Measurements from ENCODE around the gene POM121L2. TPM values are rescaled to one million over a fixed set of nuclear protein-coding genes. Genes with fewer than 3 reads are reported as not detected.

The POM121L2 gene
- total and polyA plus RNA-seq, 9 of the 15 experiments (the other 6 are each of a cell fraction or from before 2014, with no cell fraction given): 0.23 to 0.45 TPM; not detected in 7

DNA sequence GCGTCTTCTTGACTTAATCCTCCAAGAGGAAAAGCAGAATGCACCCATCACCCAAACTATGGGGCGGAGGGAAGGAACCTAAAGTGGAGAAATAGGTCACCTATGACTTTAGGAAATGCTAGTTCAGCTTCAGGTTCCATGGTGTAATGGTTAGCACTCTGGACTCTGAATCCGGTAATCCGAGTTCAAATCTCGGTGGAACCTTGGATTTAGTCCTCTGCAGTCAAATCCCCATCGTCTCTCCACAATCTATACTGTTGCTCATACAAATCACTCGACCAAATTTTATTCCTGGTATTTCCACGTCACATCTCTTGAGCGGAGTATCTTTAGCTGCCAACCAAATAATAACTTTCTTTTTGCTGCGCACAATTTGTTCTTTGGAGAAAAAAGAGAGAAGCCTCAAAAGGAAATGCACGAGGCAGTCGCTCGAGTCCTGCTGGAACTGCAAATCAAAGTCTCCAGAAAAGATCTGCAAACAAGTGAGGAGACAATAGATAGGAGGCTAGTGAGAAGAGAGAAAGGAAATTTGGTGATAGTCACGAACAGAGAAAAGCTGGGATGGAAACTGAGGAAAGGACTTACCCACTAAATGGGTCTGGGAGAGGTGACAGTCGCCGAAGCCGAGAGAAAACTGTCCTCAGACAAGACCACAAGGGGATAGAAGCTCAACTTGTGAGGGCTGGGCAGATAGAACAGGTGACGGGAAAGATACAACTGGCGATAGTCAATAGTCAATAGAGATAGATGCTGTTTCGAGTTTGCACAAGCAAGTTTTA is 16.6 kb downstream of the POM121L2 start (continued):
- 0 out of 2 replicates have a peak, but pooled peaks have one; percentile 54 for TF ChIP-seq ZNF609 (CRISPR knock-in tag; IDR thresholded peaks at IDR 0.05; ENCODE audit: borderline replicate concordance)
- TF ChIP-seq ZC3H8 (IDR thresholded peaks at IDR 0.05): 0 out of 2 replicates have a peak, but pooled peaks have one; percentile 7
- TF ChIP-seq ZNF668 (CRISPR knock-in tag; IDR thresholded peaks at IDR 0.05): no peak
- peak; percentile 45; the same call in 1 of the 2 replicates for TF ChIP-seq MEF2D (tag; conservative IDR thresholded peaks at IDR 0.05; ENCODE audit: low read depth)
- TF ChIP-seq LARP7 (IDR thresholded peaks at IDR 0.05): peak; percentile 90; the same call in 1 of the 2 replicates
- peak; percentile 92 for TF ChIP-seq ZSCAN29 (IDR thresholded peaks at IDR 0.05)
- TF ChIP-seq ZNF239 (CRISPR knock-in tag; IDR thresholded peaks at IDR 0.05): peak; percentile 66
- TF ChIP-seq SMARCA5 (IDR thresholded peaks at IDR 0.05): peak; percentile 65; the same call in 1 of the 2 replicates
- no peak for TF ChIP-seq TGIF2 (CRISPR knock-in tag; IDR thresholded peaks at IDR 0.05)
- no peak for TF ChIP-seq ZNF140 (CRISPR knock-in tag; IDR thresholded peaks at IDR 0.05)
- TF ChIP-seq SP1 (CRISPR knock-in tag; IDR thresholded peaks at IDR 0.05): peak; percentile 58; the same call in 1 of the 2 replicates
- 0 out of 2 replicates have a peak, but pooled peaks have one; percentile 39 for TF ChIP-seq DPF2 (IDR thresholded peaks at IDR 0.05)
- no peak; the same call in 1 of the 2 replicates for TF ChIP-seq JUND (IDR thresholded peaks at IDR 0.05; ENCODE audit: borderline replicate concordance, low read depth, low read length)
- TF ChIP-seq JUND (tag; IDR thresholded peaks at IDR 0.05; ENCODE audit: borderline replicate concordance, low read depth, low read length): peak; percentile 53; the same call in 1 of the 3 replicates
- TF ChIP-seq GATA2 (CRISPR knock-in tag; IDR thresholded peaks at IDR 0.05): 0 out of 2 replicates have a peak, but pooled peaks have one; percentile 32
- TF ChIP-seq, protein P1, sequence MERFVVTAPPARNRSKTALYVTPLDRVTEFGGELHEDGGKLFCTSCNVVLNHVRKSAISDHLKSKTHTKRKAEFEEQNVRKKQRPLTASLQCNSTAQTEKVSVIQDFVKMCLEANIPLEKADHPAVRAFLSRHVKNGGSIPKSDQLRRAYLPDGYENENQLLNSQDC (CRISPR knock-in tag; IDR thresholded peaks at IDR 0.05): no peak
- TF ChIP-seq, protein P2, sequence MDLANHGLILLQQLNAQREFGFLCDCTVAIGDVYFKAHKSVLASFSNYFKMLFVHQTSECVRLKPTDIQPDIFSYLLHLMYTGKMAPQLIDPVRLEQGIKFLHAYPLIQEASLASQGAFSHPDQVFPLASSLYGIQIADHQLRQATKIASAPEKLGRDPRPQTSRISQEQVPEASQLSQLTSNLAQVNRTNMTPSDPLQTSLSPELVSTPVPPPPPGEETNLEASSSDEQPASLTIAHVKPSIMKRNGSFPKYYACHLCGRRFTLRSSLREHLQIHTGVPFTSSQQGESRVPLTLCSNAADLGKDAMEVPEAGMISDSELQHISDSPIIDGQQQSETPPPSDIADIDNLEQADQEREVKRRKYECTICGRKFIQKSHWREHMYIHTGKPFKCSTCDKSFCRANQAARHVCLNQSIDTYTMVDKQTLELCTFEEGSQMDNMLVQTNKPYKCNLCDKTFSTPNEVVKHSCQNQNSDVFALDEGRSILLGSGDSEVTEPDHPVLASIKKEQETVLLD (IDR thresholded peaks at IDR 0.05): peak; percentile 62; the same call in 1 of the 2 replicates
- peak in 1 of 2 experiments; percentile 47; a peak in 2 of 4 replicates for TF ChIP-seq MAZ (CRISPR knock-in tag; conservative IDR thresholded peaks at IDR 0.05 in 1 of 2, IDR thresholded peaks at IDR 0.05 in 1 of 2)
- 0 out of 2 replicates have a peak, but pooled peaks have one; percentile 55 for TF ChIP-seq PYGO2 (tag; IDR thresholded peaks at IDR 0.05)
- TF ChIP-seq TRIM25 (IDR thresholded peaks at IDR 0.05; ENCODE audit: borderline replicate concordance): peak; percentile 68
